HG03196 (cell line): Measurements from ENCODE around the gene ADAMTS17.
"Not testable (repeated sequence)": the region's sequence is repeated elsewhere in the genome, so short reads cannot be mapped to it uniquely, and the experiment has no call there.

Source experiments
- ATAC-seq: cut with Tn5 transposase; IDR thresholded peaks from one replicate; pipeline ENCODE4 v1.9.1; 2021; ENCODE audit not compliant: unreplicated experiment

ADAMTS17 gene

DNA sequence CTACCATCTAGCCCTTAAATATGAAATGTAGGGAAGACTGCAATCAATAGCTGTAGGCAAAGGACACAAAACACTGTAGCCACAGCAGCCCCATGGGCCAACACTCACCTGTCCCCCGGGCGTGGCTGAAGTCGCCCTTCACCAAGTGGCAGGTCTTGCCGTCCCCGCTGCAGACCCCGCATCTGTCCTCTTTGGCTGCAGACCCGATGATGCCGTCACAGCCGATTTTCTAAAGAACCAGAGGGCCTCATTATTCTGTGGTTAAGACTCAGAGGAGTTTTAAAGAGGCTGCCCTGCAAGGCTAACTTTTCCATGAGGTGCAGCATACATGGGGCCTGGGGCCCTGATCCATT, 245.6 kb downstream of the ADAMTS17 start:
- no peak for ATAC-seq

DNA sequence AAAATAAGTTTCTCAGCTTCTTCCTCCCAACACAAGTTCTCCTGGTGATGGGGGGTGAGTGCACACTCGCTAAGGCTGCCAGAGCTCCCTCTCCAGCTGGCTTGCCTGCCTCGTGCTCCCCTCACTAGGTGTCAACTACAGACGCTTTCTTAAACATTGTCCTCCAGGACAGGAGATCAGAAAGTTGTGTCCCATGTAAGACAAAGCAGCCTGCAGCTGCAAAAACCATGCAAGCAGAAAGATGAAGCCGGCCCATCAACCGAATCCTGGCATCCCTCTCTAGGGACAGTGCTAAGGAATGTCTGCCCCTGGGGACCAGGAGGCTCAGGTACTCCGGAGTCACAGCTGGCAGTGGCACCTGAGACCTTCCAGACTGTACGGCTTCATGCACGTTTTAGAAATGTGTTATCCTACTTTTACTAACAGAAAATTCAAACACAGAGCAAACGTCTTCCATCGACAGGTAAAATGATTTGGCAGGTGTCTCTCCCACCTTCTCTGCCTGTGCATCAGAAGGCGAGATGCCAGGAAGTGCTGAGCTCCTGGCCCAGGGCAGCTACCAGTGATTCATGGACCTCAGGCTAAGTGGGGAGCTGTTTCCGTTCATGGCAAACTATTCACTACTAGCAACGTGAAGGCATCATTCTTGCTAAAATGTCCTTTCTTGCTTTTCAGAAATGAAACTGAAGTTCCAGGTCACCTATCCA, 246.1 kb downstream of the ADAMTS17 start:
- no peak for ATAC-seq

DNA sequence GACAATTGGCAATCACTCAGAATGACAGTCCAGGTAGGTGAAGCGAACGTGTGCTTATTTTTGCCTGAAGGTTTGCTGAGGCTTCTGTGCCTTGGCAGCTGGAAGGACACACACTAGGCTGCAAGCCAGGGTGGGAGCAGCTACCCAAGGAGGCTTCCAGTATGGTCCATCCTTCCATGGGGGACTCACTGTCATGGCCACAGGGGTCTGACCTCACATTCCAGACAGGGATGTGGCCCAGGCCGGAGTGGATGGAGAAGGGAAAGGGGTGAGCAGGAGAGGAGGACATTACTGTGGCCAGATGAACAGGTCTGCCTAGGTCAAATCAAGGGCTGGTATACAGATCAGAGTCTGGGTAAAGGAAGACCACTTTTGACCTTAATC, 247.7 kb downstream of the ADAMTS17 start:
- ATAC-seq, result no peak

GRCh38 chr15:100093211-100094126, 248.3 kb downstream of the ADAMTS17 start:
- no peak for ATAC-seq

DNA sequence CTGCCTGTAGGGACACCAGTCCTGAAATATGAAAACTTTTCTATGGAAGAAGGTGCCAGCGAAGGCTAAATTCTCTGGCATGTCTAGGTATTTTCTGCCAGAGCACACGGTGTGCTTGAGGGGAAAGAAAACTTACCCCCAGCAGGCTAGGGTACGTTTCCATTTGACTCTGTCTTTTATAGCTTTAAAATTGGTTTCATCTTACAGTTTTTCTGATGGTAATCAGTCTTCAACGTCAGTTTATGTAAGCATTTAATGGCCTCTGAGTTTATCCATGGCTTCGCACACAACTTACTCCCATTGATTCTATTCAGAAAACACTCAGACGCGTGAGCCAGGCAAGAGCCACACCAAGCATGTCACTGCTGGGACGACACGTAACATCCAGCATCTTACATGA, 249.7 kb downstream of the ADAMTS17 start:
- ATAC-seq, result no peak

DNA sequence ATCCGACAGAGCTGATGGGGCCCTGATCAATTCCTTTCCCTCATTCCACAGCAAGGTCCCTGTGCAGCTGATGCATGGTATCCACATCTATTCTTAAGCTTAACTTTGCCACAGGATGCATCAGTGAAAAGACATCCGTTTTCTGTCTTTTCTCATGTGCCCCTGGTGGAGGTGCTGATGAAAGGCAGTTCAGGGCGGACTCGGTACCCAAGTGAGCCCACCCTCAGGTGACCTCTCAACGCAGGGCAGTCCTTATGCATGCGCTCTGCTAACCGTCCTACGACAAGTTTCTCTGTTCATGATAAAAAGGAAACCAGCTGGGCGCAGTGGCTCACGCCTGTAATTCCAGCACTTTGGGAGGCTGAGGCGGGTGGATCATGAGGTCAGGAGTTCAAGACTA, 251.4 kb downstream of the ADAMTS17 start:
- no peak for ATAC-seq

DNA sequence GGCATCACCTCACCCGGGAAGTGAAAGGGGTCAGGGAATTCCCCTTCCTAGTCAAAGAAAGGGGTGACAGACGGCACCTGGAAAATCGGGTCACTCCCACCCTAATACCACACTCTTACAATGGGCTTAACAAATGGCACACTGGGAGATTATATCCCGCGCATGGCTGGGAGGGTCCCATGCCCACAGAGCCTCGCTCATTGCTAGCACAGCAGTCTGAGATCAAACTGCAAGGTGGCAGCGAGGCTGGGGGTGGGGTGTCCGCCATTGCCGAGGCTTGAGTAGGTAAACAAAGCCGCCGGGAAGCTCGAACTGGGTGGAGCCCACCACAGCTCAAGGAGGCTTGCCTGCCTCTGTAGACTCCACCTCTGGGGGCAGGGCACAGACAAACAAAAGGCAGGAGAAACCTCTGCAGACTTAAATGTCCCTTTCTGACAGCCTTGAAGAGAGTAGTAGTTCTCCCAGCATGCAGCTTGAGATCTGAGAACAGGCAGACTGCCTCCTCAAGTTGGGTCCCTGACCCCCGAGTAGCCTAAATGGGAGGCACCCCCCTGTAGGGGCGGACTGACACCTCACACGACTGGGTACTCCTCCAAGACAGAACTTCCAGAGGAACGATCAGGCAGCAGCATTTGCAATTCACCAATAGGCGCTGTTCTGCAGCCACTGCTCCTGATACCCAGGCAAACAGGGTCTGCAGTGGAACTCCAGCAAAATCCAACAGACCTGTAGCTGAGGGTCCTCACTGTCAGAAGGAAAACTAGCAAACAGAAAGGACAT, 257.5 kb downstream of the ADAMTS17 start:
- ATAC-seq, result not testable (repeated sequence)

DNA sequence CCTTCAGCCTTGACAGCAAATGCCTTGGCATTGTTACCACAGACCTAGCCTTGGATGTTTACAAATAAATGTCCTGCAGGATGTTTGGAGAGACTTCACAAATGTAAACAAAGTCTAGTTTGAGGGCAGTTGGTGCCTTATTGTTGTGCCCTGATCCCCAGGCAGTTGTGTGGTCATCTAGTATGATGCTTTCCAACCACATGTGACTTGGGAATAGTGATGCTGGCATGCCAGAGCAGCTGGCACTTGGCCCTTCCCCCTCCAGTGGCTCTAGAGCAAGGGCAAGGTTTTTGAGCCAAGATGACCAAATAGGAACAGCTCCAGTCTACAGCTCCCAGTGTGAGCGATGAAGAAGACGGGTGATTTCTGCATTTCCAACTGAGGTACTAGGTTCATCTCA, 258.2 kb downstream of the ADAMTS17 start:
- no peak for ATAC-seq

GRCh38 chr15:100082761-100083402, 258.9 kb downstream of the ADAMTS17 start:
- no peak for ATAC-seq

GRCh38 chr15:100081454-100081853, 260.3 kb downstream of the ADAMTS17 start:
- ATAC-seq, result no peak

DNA sequence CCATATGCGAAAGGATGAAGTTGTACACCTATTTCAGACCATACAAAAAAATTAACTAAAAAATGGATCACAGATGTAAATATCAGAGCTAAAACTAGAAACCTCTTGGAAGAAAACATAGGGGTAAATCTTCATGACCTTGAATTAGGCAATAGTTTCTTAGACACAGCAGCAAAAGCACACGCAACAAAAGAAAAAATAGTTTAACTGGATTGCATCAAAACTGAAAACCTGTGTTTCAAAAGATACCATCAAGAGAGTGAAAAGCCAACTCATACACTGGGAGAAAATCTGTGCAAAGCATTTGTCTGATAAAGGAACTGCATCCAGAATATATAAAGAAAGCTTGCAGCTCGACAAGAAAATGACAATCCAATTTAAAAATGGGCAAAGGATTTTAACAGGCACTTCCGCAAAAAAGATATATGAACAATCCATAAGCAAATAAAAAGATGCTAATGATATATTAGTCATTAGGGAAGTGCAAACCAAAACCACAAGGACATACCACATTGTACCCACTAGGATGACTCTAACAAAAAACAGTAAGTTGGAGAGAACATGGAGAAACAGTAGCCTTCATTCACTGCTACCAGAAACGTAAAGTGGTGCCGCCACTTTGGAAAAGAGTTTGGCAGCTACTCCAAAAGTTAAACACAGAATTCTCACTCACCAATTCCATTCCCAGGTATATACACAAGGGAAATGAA, 263.1 kb downstream of the ADAMTS17 start:
- no peak for ATAC-seq

- no peak for ATAC-seq
Observed at GRCh38 chr15:100075229-100075628, 266.5 kb downstream of the ADAMTS17 start.

GRCh38 chr15:100073982-100074381, 267.8 kb downstream of the ADAMTS17 start:
- no peak for ATAC-seq

DNA sequence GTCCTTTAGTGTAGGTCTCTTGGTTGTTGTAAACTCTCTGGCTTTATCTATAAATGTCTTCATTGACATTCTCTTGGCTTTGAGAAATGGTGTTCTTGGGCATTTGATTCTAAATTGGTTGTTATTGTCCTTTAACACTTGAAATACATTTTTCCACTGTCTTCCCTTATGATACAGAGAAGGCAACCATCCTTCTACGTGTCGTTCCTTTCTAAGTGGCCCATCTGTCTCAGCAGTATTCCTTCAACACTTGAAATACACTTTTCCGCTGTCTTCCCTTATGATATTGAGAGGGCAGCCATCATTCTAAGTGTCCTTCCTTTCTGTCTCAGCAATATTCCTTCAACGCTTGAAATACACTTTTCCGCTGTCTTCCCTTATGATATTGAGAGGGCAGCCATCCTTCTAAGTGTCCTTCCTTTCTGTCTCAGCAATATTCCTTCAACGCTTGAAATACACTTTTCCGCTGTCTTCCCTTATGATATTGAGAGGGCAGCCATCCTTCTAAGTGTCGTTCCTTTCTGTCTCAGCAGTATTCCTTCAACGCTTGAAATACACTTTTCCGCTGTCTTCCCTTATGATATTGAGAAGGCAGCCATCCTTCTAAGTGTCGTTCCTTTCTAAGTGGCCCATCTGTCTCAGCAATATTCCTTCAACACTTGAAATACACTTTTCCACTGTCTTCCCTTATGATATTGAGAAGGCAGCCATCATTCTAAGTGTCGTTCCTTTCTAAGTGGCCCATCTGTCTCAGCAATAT, 275.1 kb downstream of the ADAMTS17 start:
- ATAC-seq, result not testable (repeated sequence)

GRCh38 chr15:100061944-100062343, 279.8 kb downstream of the ADAMTS17 start:
- ATAC-seq, result no peak

- ATAC-seq, result no peak
Observed at GRCh38 chr15:100060276-100060926, 281.4 kb downstream of the ADAMTS17 start.

- no peak for ATAC-seq
Observed at GRCh38 chr15:100059521-100059920, 282.3 kb downstream of the ADAMTS17 start.

- no peak for ATAC-seq
Observed at GRCh38 chr15:100059094-100059493, 282.7 kb downstream of the ADAMTS17 start.

DNA sequence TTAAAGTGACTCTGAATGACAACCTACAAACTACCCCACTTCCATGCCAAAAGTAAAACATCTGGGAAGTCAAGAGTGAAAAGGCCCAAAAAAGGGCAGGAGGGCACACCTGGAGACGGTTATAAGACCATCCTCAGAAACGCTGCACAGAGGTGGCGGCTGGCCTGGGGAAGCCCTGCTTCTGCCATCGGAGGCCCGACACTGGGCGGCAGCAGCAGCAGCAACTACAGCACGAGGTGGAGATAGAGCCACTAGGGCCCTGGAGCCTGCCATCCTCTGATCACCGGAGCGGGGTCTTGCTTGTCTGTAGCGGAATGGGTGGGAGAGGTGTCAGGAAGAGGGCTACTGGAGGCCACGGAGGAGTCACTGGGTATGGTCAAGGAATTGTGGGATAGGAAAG, 283.3 kb downstream of the ADAMTS17 start:
- ATAC-seq, result no peak
